Uterine smooth muscle cell (primary cell): Measurements from ENCODE around the gene RNASE12. TPM values are rescaled to one million over a fixed set of nuclear protein-coding genes. Genes with fewer than 3 reads are reported as not detected.

Experiments used
- total RNA-seq: library from RNA; depleted of rRNA; stranded (reverse); fragments of >200 nt; gene quantifications from 2 replicates; pipeline ENCODE4 v1.2.3, GENCODE V29; 2014

Gene RNASE12
- total RNA-seq, result not detected in 2 replicates

GRCh38 chr14:20591235-20591634 is at the start of gene RNASE12:
Gene RNASE12, minus strand, starts transcription at chr14:20591376. Its CDS starts 653 bp downstream, at chr14:20590723.

GRCh38 chr14:20587489-20588154 is 3.6 kb downstream of the RNASE12 start, which contains the start of gene RNASE11:
Gene RNASE11, minus strand, starts transcription at chr14:20588001.

GRCh38 chr14:20560961-20561360 is 30.2 kb downstream of the RNASE12 start, which contains the start of gene RNASE9:
Gene RNASE9, minus strand, starts transcription at chr14:20561047.

Other genes starting within 250 kb of the RNASE12 start
- gene PARP2, start 247.7 kb downstream of the RNASE12 start, total RNA-seq, result 11.5 and 22.1 TPM in 2 replicates
- gene TEP1, start 177.9 kb downstream of the RNASE12 start, total RNA-seq, result 15.1 and 27.4 TPM in 2 replicates
- 0.11 and 0.12 TPM in 2 replicates for gene KLHL33, start 155.2 kb downstream of the RNASE12 start, total RNA-seq
- gene OSGEP, start 136.6 kb downstream of the RNASE12 start, total RNA-seq, result 46.5 and 51.5 TPM in 2 replicates
- gene APEX1, start 136.2 kb downstream of the RNASE12 start, total RNA-seq, result 79.0 and 82.6 TPM in 2 replicates
- 28.1 and 39.4 TPM in 2 replicates for gene PIP4P1, start 129.9 kb downstream of the RNASE12 start, total RNA-seq
- 39.4 and 48.6 TPM in 2 replicates for gene PNP, start 122.0 kb downstream of the RNASE12 start, total RNA-seq
- not detected in 2 replicates for gene RNASE10, start 85.8 kb downstream of the RNASE12 start, total RNA-seq
- not detected in 2 replicates for gene RNASE9, start 30.3 kb downstream of the RNASE12 start, total RNA-seq
- not detected in 2 replicates for gene RNASE11, start 3.4 kb downstream of the RNASE12 start, total RNA-seq
- not detected in 2 replicates for gene OR6S1, start 50.3 kb upstream of the RNASE12 start, total RNA-seq
- 15.8 and 21.6 TPM in 2 replicates for gene RNASE4, start 93.2 kb upstream of the RNASE12 start, total RNA-seq
- gene ANG, start 97.4 kb upstream of the RNASE12 start, total RNA-seq, result 5.3 and 5.4 TPM in 2 replicates
- not detected in 2 replicates for gene EDDM3A, start 154.5 kb upstream of the RNASE12 start, total RNA-seq
- gene EDDM3B, start 177.0 kb upstream of the RNASE12 start, total RNA-seq, result not detected in 2 replicates
- gene RNASE6, start 189.9 kb upstream of the RNASE12 start, total RNA-seq, result not detected in 2 replicates
- gene RNASE1, start 211.5 kb upstream of the RNASE12 start, total RNA-seq, result 0.22 TPM in 1 of 2 replicates, not detected in the other